ENCODE measurements around the gene MBP.
"Not testable (repeated sequence)": the region's sequence is repeated elsewhere in the genome, so short reads cannot be mapped to it uniquely, and the experiment has no call there.

The MBP gene

GRCh38 chr18:76957384-76958355 is 174.9 kb downstream of the MBP start:
- DNase-seq (ENCODE audit: low read depth in 1 of 2, low spot score in 1 of 2), result no peak

- DNase-seq (ENCODE audit: low read depth in 1 of 2, low spot score in 1 of 2), result no peak
These were observed 175.9 kb downstream of the MBP start for GRCh38 chr18:76956648-76957047.

DNA sequence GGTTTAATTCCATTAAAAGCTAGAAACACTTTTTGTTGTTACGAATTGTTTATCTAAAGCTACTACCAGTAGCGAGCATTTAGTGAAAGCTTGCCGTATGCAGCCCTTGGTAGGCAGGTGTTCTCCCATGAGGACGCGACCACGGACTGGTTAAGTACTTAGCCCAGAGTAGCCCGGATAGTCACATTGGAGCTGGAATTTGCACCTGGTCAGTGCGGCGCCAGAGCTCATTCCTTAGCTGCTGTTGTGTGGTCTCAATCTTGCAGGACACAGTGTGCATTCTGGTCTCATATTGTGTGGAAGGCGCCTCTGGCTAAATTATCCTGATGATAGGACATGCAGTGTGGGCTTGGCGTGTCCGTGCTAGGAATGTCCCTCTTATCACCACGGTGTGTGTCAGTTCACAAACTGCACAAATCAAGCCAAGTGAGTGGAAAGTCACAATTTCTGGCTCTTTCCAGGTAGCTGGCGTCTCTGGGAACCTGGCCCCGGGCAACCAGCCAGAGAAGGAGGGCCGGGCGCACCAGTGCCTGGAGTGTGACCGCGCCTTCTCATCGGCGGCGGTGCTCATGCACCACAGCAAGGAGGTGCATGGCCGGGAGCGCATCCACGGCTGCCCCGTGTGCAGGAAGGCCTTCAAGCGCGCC is 176.9 kb downstream of the MBP start:
- no peak for DNase-seq (ENCODE audit: low read depth in 1 of 2, low spot score in 1 of 2)

GRCh38 chr18:76953583-76954233 is 178.9 kb downstream of the MBP start:
- no peak for DNase-seq (ENCODE audit: low read depth in 1 of 2, low spot score in 1 of 2)

DNA sequence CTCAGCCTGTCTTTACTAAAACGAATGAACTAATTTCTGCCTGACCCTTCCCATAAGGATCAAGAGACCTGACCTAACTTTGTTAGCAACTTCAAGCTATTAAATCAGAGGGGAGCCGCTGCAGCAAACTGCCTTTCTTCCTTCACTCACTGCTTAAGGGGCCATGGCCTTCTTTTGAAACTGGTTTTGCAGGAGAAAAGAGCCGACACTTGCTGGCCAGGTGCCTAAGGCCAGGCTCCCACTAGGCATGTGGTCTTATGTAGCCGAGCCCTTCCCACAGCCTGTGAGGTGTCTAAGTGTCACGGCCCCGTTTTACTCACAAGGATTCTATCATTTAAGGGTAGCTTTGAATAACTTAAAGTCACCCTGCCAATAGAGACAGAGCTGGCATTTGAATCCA is 179.4 kb downstream of the MBP start:
- DNase-seq (ENCODE audit: low read depth in 1 of 2, low spot score in 1 of 2), result no peak

DNA sequence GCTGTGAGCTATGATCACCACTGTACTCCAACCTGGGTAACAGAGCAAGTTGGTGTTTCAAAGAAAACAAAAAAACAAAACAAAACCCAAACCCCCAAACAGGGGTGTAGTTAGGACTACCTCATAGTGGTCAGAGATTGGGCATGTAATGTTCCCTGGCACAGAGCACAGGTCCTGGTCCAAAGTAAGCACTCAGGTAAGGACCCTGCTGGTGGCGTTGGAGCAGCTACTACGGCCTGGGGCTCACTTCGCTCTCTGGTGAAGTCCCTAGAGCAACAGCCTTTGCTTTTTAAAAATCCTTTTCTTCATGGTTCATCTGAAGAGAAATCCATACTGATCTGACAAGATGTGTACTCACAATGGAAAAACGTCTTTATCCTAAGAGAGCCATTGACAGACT is 179.8 kb downstream of the MBP start:
- DNase-seq (ENCODE audit: low read depth in 1 of 2, low spot score in 1 of 2), result no peak

- no peak for DNase-seq (ENCODE audit: low read depth in 1 of 2, low spot score in 1 of 2)
These were observed 180.9 kb downstream of the MBP start for GRCh38 chr18:76951456-76952247.

DNA sequence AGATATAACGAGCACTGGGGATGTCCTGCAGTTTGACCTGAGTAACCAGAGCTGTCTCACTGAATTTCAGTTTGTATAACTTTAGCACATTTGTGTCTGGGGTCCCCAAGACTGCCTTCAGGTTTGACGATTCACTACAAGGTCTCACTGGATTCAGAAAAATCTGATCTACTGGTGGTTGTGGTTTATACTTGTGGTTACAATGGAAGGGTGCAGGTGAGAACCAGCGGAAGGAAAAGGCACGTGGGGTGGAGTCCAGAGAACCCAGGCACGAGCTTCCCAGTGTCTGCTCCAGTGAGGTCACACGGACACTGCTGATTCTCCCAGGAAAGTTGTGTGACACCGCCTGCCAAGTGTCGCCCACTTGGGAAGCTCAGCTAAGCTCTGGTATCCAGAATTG is 184.2 kb downstream of the MBP start:
- no peak for DNase-seq (ENCODE audit: low read depth in 1 of 2, low spot score in 1 of 2)

DNA sequence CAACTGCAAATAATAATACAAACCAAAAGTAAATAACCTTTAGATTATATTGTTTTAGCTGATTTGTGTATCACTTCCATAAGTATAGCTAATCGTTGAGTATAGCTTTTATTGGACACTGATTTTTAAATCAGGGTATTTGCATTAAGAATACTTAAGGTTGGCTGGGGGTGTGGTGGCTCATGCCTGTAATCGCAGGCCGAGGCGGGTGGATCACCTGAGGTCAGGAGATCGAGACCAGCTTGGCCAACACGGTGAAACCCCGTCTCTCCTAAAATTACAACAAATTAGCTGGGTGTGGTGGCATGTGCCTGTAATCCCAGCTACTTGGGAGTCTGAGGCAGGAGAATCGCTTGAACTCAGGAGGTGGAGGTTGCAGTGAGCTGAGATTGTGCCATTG is 188.2 kb downstream of the MBP start:
- not testable (repeated sequence) for DNase-seq (ENCODE audit: low read depth in 1 of 2, low spot score in 1 of 2)

GRCh38 chr18:76943542-76944339 is 188.8 kb downstream of the MBP start:
- DNase-seq (ENCODE audit: low read depth in 1 of 2, low spot score in 1 of 2), result no peak

DNA sequence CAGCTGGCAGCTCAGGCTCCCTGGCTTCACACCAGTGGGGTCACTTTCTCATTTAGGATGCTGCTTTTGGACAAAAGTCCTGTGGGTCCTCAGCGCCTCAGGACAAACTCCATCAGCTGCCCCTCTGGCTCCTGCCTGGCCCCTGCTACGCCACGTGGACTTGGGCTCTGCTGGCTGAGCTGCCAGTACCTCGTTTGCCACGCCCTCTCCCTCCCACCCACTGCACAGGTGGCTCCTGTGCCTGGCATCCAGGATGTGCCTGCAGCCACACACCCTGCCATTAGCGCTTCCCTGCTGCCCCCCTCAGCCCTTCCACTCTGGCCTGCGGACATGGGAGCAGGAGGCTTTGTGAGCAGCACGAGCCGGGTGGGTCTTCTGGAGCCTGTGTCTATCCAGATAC is 191.3 kb downstream of the MBP start:
- DNase-seq (ENCODE audit: low read depth in 1 of 2, low spot score in 1 of 2), result no peak

- no peak for DNase-seq (ENCODE audit: low read depth in 1 of 2, low spot score in 1 of 2)
These were observed 194.0 kb downstream of the MBP start for GRCh38 chr18:76938619-76939018.

DNA sequence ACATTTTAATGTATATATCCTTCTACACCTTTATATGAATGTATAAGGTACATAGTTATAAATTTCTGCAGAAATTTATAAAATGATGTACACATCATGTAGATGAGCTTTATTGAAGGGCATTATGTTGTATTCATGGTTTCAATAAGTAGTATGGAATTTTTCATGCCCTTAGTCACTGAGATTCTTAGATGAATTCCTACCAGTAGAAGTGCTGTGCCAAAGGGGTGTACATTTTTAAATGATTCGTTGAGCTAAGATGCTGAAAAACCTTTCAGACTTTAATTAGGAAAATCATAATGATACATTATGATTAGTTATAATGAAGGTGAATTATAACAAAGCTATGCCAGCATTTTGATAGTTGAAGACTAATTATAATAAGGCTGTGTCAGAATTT is 195.0 kb downstream of the MBP start:
- DNase-seq (ENCODE audit: low read depth in 1 of 2, low spot score in 1 of 2), result no peak

GRCh38 chr18:76936877-76937276 is 195.7 kb downstream of the MBP start:
- no peak for DNase-seq (ENCODE audit: low read depth in 1 of 2, low spot score in 1 of 2)

DNA sequence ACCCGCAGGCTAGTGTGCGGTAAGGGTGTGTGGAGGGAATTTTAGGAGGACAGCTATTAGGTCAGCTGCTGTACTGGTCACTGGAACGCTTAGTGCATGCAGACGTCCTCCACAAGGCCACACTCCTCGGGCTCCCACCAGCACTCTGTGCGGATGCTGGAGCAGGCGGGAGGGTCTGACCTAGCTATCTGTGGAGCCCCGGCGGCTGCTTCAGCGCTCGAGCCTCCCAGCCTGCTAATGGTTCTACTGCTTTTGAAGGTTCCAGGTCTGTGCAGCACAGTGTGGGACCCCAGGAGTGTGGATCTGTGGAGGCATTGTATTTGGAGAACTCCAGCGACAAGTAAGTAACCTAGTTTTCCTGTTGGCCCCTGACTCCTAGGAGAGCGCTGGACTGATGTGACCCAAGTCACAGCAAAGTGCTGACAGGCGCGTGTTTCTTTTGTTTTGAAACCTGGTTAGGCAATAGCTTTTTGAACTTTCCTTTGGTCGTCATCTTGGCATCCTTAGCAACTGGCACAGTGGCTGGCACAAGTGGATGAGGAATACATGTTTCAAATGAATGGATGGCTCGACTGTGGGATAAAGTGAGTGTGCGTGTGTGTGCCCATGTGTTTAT is 196.8 kb downstream of the MBP start:
- no peak for DNase-seq (ENCODE audit: low read depth in 1 of 2, low spot score in 1 of 2)

GRCh38 chr18:76932026-76932819 is 200.4 kb downstream of the MBP start:
- no peak for DNase-seq (ENCODE audit: low read depth in 1 of 2, low spot score in 1 of 2)

GRCh38 chr18:76931171-76931570 is 201.4 kb downstream of the MBP start:
- no peak for DNase-seq (ENCODE audit: low read depth in 1 of 2, low spot score in 1 of 2)
